Ovary (tissue), 9 donors: Measurements from ENCODE around the gene DPEP3. TPM values are rescaled to one million over a fixed set of nuclear protein-coding genes. Genes with fewer than 3 reads are reported as not detected.
A peak's percentile ranks its signal among the peaks of the same experiment; 100 is the strongest.

ENCODE experiments used
- DNase-seq, 5 donors: peaks; one replicate each; pipeline ENCODE4 v3.0.0-alpha.2; 2019 to 2020
- H3K27ac ChIP-seq, 2 donors: fragments of 200-600 bp; one replicate each; pipeline versions ENCODE4 v1.5.1 to v1.8.0; 2019 to 2022
- H3K27me3 ChIP-seq: fragments of 200-600 bp; one replicate; pipeline ENCODE4 v1.8.0; 2022
- H3K36me3 ChIP-seq: fragments of 200-600 bp; sonication (generic); one replicate; pipeline ENCODE4 v1.5.1; 2019
- H3K4me1 ChIP-seq: one replicate; pipeline ENCODE4 v1.8.1; 2013; ENCODE audit warnings: mild to moderate bottlenecking, moderate library complexity; ENCODE audit not compliant: insufficient read depth
- H3K4me3 ChIP-seq: fragments of 200-600 bp; sonication (generic); one replicate; pipeline ENCODE4 v1.5.1; 2017
- H3K9me3 ChIP-seq, 2 donors: fragments of 200-600 bp in 1 of 2; sonication (generic) in 1 of 2; one replicate each; pipeline versions ENCODE4 v1.5.1 to v1.8.1; 2013 to 2019; ENCODE audit warnings: mild to moderate bottlenecking in 1 of 2, moderate library complexity in 1 of 2
- CTCF ChIP-seq, 3 donors: fragments of 450-650 bp in 2 of 3; fragments of 200-600 bp in 1 of 3; IDR thresholded peaks; one replicate each; pipeline versions ENCODE4 v1.5.1 to v1.8.0; 2016 to 2022; ENCODE audit warnings: antibody characterized with exemption in 3 of 3, mild to moderate bottlenecking in 1 of 3
- EP300 ChIP-seq: sonication (generic); formaldehyde crosslinking; IDR thresholded peaks from one replicate; pipeline ENCODE4 v1.6.1; 2017; ENCODE audit warnings: antibody characterized with exemption
- POLR2A ChIP-seq: fragments of 450-650 bp; IDR thresholded peaks from one replicate; pipeline ENCODE4 v1.6.1; 2017; ENCODE audit warnings: antibody characterized with exemption, mild to moderate bottlenecking, moderate library complexity
- WGBS, 3 donors: extraction: QIAGEN DNeasy Blood & Tissue Kit in 1 of 3; methylation state at CpG; one replicate each; pipeline versions ENCODE4 v1.1.5 to v1.1.7; 2013 to 2017; 5-methylcytosine and 5-hydroxymethylcytosine counted together
- intact Hi-C, 4 donors: fragments of 100-400 bp; cut with DNase I; formaldehyde crosslinking; loops; one replicate each; pipeline versions ENCODE4 v1.11.0 to v1.15.1; 2022 to 2023
- polyA plus RNA-seq, 2 donors: library from polyadenylated mRNA; stranded (reverse); fragments of 200-250 nt in 1 of 2; fragments of 350-450 nt in 1 of 2; fragmentation: Illumina TruSeq in 1 of 2; extraction: RNeasy Lipid Tissue Mini Kit (QIAGEN cat#74804) in 1 of 2; gene quantifications; one replicate each; pipeline ENCODE4 v1.2.3, GENCODE V29; 2013 to 2014
- total RNA-seq, 7 donors: library from RNA; depleted of rRNA in 2 of 7; stranded (reverse); fragments of >200 nt in 2 of 7; fragmentation: NEBNext Ultra II Directional in 3 of 7; extraction: Animal tissue kit (Norgen Biotek cat#: 25700) in 3 of 7; gene quantifications; one replicate each; pipeline versions ENCODE4 v1.1.0 to v1.2.4, GENCODE V29; 2016 to 2023
- donor health status: DM: no; HTN: no; CAD: no; lungs with moderate emphysema.
- donor health status: DM: no; HTN: no; CAD: no.
- donor health status: Bipolar disorder and iron deficiency.
- donor health status: DM: yes; HTN: yes; CAD: no.
- donor health status: DM: no; HTN: no; CAD: no.
- donor health status: DM: yes; HTN: yes; CAD: no.

The DPEP3 gene
- total and polyA plus RNA-seq, 9 donors = 0.05 to 0.23 TPM; not detected in 7

- WGBS, 3 donors = 41 to 43% (median 41%) methylated on average over 6 of the region's 6 CpGs
- intact Hi-C loops = loop anchor here in 1 of 4 donors (10.0 kb wide), 1 partner anchor 272 kb away; the partner anchor contains the start of genes ACD, C16orf86, ENKD1 and PARD6A
- H3K4me3 ChIP-seq = peak overlapping the region; percentile 96
- TF ChIP-seq EP300 = no peak
- no peak for TF ChIP-seq POLR2A
- TF ChIP-seq CTCF (IDR thresholded peaks at IDR 0.05) = no peak
- peaks cover 9% of the 10 kb centered on the region for H3K4me1 ChIP-seq
- H3K36me3 ChIP-seq = no peaks in the 10 kb centered on the region
- H3K27ac ChIP-seq = peak overlapping the region; percentile 83 to 85
- H3K9me3 ChIP-seq = no peaks in the 10 kb centered on the region
- no peak for DNase-seq
- H3K27me3 ChIP-seq = no peaks in the 10 kb centered on the region
These were observed 43.3 kb downstream of the DPEP3 start for GRCh38 chr16:67936880-67937605.

GRCh38 chr16:67936124-67936879 lies 44.0 kb downstream of the DPEP3 start, which contains the start of gene PSMB10:
PSMB10 (minus strand) TSS chr16:67936850; CDS start chr16:67936749, 101 bp downstream.
- Histone ChIP-seq H3K4me3 (peak within 1 kb of the TSS; percentile 96), H3K36me3 (no peaks in the 10 kb centered on the region), H3K27ac (peak within 1 kb of the TSS; percentile 83 to 85), H3K27me3 (no peaks in the 10 kb centered on the region), H3K4me1 (peaks cover 15% of the 10 kb centered on the region), H3K9me3 (no peaks in the 10 kb centered on the region)
- whole genome bisulfite sequencing, 3 donors = 0 to 1% (median 1%) methylated on average over 54 of the region's 54 CpGs
- intact Hi-C loops = loop anchor here in 1 of 4 donors (10.0 kb wide), 1 partner anchor 272 kb away; the partner anchor contains the start of genes ACD, C16orf86, ENKD1 and PARD6A
- peak; percentile 19 for TF ChIP-seq POLR2A
- TF ChIP-seq EP300 = no peak
- peak in 4 of 5 donors; percentile 59 to 74 (median 66) for DNase-seq

- 1% methylated on average over 55 of the region's 55 CpGs for WGBS, 3 donors
These were observed 44.7 kb downstream of the DPEP3 start for GRCh38 chr16:67935402-67936123.

GRCh38 chr16:67935101-67935401 lies 45.2 kb downstream of the DPEP3 start:
- Histone ChIP-seq H3K4me1 (peaks cover 11% of the 10 kb centered on the region), H3K4me3 (peak overlapping the region; percentile 96), H3K27ac (peak overlapping the region; percentile 30 to 85), H3K27me3 (no peaks in the 10 kb centered on the region), H3K36me3 (no peaks in the 10 kb centered on the region), H3K9me3 (no peaks in the 10 kb centered on the region)
- intact Hi-C loops = loop anchor here in 1 of 4 donors (10.0 kb wide), 1 partner anchor 270 kb away; the partner anchor contains the start of genes ACD, C16orf86, ENKD1 and PARD6A
- TF ChIP-seq EP300 (no peak), POLR2A (no peak), CTCF (IDR thresholded peaks at IDR 0.05) (no peak)
- 5 to 9% (median 8%) methylated on average over 13 of the region's 13 CpGs for WGBS, 3 donors
- no peak for DNase-seq

More at GRCh38 chr16:67935402-67936123, 44.7 kb downstream of the DPEP3 start:
- TF ChIP-seq POLR2A (peak; percentile 70), EP300 (no peak), CTCF (IDR thresholded peaks at IDR 0.05) (peak in 1 of 3 donors; percentile 8)
- intact Hi-C loops = loop anchor here in 1 of 4 donors (10.0 kb wide), 1 partner anchor 271 kb away; the partner anchor contains the start of genes ACD, C16orf86, ENKD1 and PARD6A
- Histone ChIP-seq H3K36me3 (no peaks in the 10 kb centered on the region), H3K9me3 (no peaks in the 10 kb centered on the region), H3K27ac (peak overlapping the region; percentile 83 to 85), H3K4me1 (peaks cover 15% of the 10 kb centered on the region), H3K4me3 (peak overlapping the region; percentile 96), H3K27me3 (no peaks in the 10 kb centered on the region)
- DNase-seq = peak; percentile 94 to 96 (median 94)
